Fibroblast of pulmonary artery (primary cell): ENCODE results near the gene ABHD16A.

Experiments used
- DNase-seq: peaks from one replicate; pipeline ENCODE4 v3.0.0-alpha.2; 2010; ENCODE audit warnings: low read depth
- H3K4me3 ChIP-seq: replicated peaks from 2 replicates; pipeline ENCODE4 v1.5.1; 2011; ENCODE audit warnings: low read depth, mild to moderate bottlenecking, control low read depth, low read length, moderate library complexity
- TF ChIP-seq, protein P1 (sequence below): IDR thresholded peaks from 2 replicates; pipeline ENCODE4 v1.5.1; 2011; ENCODE audit warnings: mild to moderate bottlenecking, control low read depth, low read length, inconsistent platforms; ENCODE audit errors: missing control alignments

ABHD16A gene

DNA sequence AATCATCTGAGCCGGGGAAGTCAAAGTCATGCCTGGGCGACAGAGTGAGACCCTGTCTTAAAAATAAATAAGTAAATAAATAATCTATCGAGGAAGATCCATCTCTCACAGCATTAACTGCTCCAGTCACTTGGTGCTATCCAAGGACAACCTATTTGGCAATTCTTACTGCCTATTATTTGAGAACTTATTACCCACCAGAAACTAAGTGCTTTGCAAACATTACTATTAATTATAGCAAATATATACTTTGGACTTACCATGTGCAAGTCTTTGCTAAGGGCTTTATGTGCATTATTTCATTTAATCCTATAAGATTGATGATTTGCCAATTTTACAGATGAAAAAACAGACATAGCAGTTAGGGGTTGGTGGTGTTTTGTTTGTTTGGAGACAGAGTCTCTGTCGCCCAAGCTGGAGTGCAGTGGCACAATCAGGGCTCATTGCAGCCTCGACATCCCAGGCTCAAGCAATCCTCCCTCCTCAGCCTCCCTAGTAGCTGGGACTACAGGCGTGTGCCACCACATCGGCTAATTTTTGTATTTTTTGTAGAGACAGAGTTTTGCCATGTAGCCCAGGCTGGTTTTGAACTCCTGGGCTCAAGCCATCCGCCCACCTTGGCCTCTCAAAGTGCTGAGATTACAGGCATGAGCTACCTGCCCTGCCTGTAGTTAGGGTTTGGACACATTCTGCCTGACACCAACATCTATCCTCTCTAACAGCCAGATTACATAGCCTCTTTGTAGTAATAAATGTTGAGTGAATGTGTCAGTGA is 48.4 kb downstream of the ABHD16A start:
- DNase-seq: no peak
- TF ChIP-seq, protein P1, sequence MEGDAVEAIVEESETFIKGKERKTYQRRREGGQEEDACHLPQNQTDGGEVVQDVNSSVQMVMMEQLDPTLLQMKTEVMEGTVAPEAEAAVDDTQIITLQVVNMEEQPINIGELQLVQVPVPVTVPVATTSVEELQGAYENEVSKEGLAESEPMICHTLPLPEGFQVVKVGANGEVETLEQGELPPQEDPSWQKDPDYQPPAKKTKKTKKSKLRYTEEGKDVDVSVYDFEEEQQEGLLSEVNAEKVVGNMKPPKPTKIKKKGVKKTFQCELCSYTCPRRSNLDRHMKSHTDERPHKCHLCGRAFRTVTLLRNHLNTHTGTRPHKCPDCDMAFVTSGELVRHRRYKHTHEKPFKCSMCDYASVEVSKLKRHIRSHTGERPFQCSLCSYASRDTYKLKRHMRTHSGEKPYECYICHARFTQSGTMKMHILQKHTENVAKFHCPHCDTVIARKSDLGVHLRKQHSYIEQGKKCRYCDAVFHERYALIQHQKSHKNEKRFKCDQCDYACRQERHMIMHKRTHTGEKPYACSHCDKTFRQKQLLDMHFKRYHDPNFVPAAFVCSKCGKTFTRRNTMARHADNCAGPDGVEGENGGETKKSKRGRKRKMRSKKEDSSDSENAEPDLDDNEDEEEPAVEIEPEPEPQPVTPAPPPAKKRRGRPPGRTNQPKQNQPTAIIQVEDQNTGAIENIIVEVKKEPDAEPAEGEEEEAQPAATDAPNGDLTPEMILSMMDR: no peak
- H3K4me3 ChIP-seq: no peak overlapping the region

DNA sequence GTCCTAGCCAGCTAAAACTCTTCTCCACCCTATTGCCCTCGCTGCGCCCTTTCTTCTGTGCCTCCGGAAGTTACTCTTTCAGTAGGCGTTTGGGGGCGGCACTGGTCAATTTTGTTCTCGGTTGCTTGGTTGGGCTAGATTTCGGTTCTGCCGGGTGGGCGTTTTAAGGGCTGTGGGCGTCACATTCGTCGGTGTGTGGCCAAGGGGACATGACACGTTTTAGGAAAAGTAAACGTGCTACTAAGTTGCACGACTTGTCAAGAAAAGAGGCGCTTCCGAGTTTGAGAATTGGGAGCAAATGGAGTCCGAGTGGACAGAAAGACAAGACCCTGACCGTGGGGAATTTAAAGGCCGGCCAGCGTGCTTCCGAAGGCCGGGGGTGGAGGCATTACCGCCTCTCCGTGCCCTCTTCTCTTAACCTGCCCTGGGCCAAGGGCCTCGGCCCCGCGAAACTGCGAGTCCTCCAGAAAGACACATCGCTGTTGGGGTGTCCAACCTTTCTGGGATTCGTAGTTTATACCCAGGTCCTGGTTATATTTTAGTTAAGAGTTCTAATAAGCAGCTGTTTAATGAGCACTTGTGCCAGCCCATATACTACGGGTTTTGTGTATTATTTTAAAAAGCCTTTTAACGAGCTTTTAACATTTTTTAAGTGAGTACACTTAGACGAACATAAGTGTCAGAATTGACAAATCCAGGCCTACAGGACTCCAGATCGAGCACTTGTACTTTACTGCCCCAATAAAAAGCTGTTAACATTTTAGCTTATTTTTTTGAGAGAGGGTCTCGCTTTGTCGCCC is 50.0 kb downstream of the ABHD16A start:
- no peak for DNase-seq
- H3K4me3 ChIP-seq: peak overlapping the region; percentile 75
- TF ChIP-seq, protein P1: no peak

DNA sequence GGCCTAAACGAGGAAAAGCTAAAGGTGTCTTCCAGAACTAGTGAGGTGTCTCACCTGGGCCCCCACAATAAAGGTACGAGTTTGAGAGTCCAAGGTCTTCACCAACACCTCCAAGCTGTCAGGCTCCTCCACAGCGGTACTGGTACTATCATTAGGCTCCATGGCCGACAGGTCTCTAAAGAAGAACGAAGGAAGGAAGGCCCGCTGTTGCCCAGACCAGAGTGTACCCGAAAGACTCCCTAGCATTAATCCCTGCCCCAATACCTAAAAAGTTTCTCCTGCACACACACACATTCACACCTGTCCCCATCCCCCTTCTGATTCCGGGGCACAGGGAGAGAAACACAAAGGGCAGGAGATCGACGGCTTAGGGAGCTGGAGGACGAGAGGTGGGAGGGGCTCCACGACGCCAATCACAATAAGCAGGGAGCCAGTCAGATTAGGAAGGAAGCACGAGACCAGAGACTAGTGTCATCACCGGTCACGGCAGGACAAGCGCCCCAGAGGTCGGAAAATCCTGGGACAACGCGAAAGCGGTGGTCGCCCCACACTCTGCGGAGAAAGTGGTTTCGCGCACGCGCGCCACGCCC is 51.4 kb downstream of the ABHD16A start:
- DNase-seq: peak; percentile 81
- H3K4me3 ChIP-seq: peak overlapping the region; percentile 75
- TF ChIP-seq, protein P1: no peak

DNA sequence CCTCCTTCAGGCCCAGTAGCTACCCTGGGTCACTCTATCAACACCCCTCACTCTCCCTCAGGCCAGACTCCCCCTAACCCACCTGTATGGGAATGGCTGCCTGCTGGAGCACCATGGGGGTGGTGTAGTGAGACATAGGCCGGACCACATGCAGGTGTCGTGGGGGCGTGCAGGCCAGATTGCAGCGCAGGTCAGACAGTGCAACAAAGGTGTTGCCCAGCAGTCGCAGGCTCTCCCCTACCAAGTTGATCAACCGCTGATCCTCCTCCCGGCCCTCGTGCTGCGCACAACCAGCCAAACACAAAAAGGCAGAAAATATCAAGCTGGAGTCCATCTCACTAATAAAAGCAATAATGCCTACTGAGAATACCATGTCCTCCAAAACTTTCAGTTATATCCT is 57.8 kb downstream of the ABHD16A start:
- H3K4me3 ChIP-seq: no peak overlapping the region
- TF ChIP-seq, protein P1: no peak
- DNase-seq: no peak

DNA sequence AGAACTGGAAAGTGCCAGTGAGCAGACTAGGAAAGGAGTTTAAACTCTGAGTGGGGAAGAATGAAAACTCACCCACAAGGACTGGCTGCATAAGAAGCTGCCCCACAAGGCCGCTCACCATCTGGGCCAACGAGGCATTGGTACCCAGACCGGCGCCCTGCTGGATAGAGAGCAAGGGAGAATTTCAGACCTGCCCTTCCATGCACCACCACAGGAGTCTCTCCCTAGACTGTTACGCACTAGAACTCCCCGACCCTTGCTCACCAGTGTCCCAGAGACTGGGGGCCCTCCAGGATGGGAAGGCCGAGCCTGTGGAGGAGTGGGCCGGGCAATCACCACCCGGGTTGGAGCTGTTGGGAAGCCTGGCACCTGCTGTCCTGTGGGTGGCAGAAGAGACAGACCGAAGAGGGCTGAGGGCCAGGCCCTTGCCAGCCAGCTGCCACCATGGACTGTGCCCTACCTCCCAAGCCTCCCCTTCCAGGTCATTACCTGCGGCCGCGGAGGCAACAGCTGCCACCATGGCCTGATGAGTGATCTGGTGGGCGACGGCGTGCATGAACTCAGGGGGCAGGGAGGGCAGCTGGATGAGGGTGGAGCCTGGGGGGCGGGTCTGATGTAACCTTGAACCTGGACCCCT is 59.2 kb downstream of the ABHD16A start:
- no peak overlapping the region for H3K4me3 ChIP-seq
- DNase-seq: no peak
- TF ChIP-seq, protein P1: no peak

DNA sequence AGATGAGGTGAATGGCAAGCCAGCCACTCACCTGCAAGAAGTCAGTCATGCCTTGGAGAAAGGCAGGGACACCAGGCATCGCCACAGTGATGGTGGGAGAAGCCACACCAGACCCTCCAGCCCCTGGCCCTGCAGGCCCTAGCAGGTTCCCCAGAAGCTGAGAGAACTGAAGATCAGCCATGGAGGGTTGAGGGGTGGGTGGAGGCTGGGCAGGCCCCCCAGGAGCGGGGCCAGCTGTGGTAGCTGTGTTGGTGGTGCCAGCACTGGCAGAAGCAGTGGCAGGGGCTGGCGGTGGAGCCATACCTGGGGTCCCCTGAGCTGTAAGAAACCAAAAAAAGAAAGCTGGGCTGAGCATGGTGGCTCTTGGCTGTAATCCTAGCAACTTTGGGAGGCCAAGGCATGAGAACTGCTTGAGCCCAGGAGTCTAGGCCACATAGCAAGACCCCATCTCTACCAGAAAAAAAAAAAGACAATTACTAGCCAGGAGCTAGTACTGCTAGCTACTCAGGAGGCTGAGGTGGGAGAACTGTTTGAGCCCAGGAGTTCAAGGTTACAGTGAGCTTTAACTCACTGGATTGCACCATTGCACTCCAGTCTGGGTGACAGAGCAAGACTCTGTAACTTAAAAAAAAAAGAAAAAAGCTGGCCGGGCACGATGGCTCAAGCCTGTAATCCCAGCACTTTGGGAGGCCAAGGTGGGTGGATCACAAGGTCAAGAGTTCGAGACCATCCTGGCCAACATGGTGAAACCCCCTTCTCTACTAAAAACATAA is 60.1 kb downstream of the ABHD16A start:
- DNase-seq: no peak
- H3K4me3 ChIP-seq: no peak overlapping the region
- TF ChIP-seq, protein P1: no peak
